ENCODE data around the gene NTRK2.

DNA sequence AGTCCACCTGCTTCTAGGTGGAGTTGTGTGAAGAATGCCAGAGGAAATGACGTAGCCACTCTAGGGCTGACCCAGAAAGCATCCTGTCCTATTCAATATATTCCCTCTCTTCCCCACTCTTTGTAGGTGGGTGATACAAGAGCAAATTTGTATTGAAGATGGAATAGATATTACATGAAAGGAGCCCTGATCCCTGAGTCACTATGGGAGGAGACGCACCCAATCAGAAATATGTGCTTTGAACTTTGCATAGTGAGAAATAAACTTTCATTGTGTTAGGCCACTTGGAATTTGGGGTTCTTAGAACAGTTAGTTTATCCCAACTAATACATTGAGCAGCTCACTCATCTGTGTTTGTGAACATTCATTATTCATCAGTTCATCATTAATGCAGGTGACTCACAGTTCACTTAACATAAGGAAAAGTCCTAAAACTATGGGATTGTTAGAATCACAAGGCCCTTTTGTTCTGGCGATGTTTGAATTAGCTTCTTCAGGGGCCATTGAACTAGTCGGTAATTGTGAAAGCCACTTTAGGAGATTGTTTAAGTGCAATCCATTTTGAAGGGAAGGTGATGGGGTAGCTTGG, 26.9 kb upstream of the NTRK2 start:
- TF ChIP-seq, protein P1, sequence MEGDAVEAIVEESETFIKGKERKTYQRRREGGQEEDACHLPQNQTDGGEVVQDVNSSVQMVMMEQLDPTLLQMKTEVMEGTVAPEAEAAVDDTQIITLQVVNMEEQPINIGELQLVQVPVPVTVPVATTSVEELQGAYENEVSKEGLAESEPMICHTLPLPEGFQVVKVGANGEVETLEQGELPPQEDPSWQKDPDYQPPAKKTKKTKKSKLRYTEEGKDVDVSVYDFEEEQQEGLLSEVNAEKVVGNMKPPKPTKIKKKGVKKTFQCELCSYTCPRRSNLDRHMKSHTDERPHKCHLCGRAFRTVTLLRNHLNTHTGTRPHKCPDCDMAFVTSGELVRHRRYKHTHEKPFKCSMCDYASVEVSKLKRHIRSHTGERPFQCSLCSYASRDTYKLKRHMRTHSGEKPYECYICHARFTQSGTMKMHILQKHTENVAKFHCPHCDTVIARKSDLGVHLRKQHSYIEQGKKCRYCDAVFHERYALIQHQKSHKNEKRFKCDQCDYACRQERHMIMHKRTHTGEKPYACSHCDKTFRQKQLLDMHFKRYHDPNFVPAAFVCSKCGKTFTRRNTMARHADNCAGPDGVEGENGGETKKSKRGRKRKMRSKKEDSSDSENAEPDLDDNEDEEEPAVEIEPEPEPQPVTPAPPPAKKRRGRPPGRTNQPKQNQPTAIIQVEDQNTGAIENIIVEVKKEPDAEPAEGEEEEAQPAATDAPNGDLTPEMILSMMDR (IDR thresholded peaks at IDR 0.05; ENCODE audit: borderline replicate concordance, extremely low read depth, low read length, poor library complexity, severe bottlenecking), result no peak
- no peak for TF ChIP-seq EZH2 (IDR thresholded peaks at IDR 0.05; ENCODE audit: borderline replicate concordance, low read depth, low read length, severe bottlenecking)
